Thyroid gland (tissue), 4 donors: ENCODE data around the gene NRN1. TPM values are rescaled to one million over a fixed set of nuclear protein-coding genes. Genes with fewer than 3 reads are reported as not detected.
A peak's percentile ranks its signal among the peaks of the same experiment; 100 is the strongest.

Source experiments
- DNase-seq, 2 donors: peaks; one replicate each; pipeline ENCODE4 v3.0.0-alpha.2; 2019
- H3K27ac ChIP-seq, 3 donors: fragments of 200-600 bp; sonication (generic); 1 replicate in 2 of 3; 2 replicates in 1 of 3; pipeline ENCODE4 v1.5.1; 2016 to 2019; ENCODE audit warnings: mild to moderate bottlenecking in 1 of 3, moderate library complexity in 1 of 3
- H3K27me3 ChIP-seq: fragments of 200-600 bp; sonication (generic); one replicate; pipeline ENCODE4 v1.5.1; 2019
- H3K36me3 ChIP-seq, 2 donors: fragments of 200-600 bp; sonication (generic); one replicate each; pipeline ENCODE4 v1.5.1; 2016 to 2019
- H3K4me1 ChIP-seq, 2 donors: fragments of 200-600 bp; sonication (generic); one replicate each; pipeline ENCODE4 v1.5.1; 2017 to 2019
- H3K4me3 ChIP-seq, 3 donors: fragments of 200-600 bp; sonication (generic); replicated peaks in 1 of 3; 1 replicate in 2 of 3; 2 replicates in 1 of 3; pipeline ENCODE4 v1.5.1; 2016; ENCODE audit warnings: mild to moderate bottlenecking in 1 of 3
- H3K9me3 ChIP-seq: fragments of 200-600 bp; sonication (generic); one replicate; pipeline ENCODE4 v1.5.1; 2017
- POLR2A ChIP-seq, 2 donors: fragments of 450-650 bp; IDR thresholded peaks; one replicate each; pipeline ENCODE4 v1.6.1; 2017; ENCODE audit warnings: antibody characterized with exemption in 2 of 2, mild to moderate bottlenecking in 2 of 2, moderate library complexity in 1 of 2
- WGBS, 2 donors: methylation state at CpG; one replicate each; pipeline ENCODE4 v1.1.5; 2017; 5-methylcytosine and 5-hydroxymethylcytosine counted together
- intact Hi-C: fragments of 100-400 bp; cut with DNase I; formaldehyde crosslinking; loops from one replicate; pipeline ENCODE4 v1.15.1; 2023
- total RNA-seq, 4 donors: library from RNA; depleted of rRNA; stranded (reverse); fragments of >200 nt; gene quantifications; one replicate each; pipeline ENCODE4 v1.2.3, GENCODE V29; 2016
- TF ChIP-seq, protein P1 (sequence below), 6 experiments: fragments of 200-600 bp in 3 of 6; fragments of 450-650 bp in 3 of 6; sonication (generic) in 3 of 6; IDR thresholded peaks; one replicate each; pipeline ENCODE4 v1.5.1; 2016 to 2019; ENCODE audit warnings: antibody characterized with exemption in 6 of 6, mild to moderate bottlenecking in 2 of 6, inconsistent platforms in 1 of 6, moderate library complexity in 1 of 6

The NRN1 gene
- total RNA-seq, 4 donors from 2014 or later = 1.1 to 10.3 (median 6.2) TPM

DNA sequence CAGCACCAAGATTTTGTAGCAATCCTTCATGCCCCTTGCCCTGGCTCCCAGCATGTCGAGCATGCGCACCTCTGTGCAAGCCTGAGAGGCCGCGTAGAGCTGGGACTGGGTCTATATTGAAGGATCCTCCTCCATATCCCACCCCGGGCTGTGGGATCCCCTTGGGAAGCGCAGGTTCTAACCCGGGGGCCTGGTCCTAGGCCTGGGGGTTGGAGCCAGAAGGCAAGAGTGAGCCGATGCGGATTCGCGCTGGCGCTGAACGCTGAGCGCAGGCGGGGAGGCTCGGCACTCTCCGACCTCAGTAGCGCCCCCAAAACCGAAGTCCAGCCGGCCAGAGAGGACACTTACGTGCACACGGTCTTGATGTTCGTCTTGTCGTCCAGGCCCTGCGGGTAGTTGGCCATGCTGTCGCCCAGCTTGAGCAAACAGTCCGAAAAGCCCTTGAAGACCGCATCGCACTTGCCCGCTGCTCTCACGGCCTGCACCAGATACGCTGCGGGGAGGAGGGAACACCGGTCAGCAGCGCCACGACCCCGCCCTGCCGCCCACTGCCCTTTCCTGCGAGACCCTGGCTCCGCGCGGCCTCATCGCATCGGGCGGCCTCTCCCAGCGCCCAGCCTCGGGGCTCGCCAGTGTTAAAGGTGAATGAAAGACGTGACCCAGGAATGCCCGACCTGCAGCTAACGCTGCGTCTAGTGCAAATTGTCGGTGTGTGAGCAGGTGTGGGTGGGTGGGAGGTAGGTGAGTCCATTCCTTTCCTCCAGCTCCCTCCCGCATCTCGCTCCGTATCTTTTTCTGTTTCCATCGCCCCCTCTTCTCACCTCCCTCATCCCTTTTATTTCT lies 4.5 kb downstream of the NRN1 start:
- H3K4me1 ChIP-seq = peaks cover 11 to 53% of the 10 kb centered on the region in 2 donors
- H3K4me3 ChIP-seq = no peak overlapping the region
- peaks cover 72% of the 10 kb centered on the region for H3K27me3 ChIP-seq
- TF ChIP-seq, protein P1, sequence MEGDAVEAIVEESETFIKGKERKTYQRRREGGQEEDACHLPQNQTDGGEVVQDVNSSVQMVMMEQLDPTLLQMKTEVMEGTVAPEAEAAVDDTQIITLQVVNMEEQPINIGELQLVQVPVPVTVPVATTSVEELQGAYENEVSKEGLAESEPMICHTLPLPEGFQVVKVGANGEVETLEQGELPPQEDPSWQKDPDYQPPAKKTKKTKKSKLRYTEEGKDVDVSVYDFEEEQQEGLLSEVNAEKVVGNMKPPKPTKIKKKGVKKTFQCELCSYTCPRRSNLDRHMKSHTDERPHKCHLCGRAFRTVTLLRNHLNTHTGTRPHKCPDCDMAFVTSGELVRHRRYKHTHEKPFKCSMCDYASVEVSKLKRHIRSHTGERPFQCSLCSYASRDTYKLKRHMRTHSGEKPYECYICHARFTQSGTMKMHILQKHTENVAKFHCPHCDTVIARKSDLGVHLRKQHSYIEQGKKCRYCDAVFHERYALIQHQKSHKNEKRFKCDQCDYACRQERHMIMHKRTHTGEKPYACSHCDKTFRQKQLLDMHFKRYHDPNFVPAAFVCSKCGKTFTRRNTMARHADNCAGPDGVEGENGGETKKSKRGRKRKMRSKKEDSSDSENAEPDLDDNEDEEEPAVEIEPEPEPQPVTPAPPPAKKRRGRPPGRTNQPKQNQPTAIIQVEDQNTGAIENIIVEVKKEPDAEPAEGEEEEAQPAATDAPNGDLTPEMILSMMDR (IDR thresholded peaks at IDR 0.05) = no peak
- no peak for TF ChIP-seq POLR2A (IDR thresholded peaks at IDR 0.05)
- WGBS, 2 donors = 33 to 41% methylated on average over 31 to 52 of the region's 57 CpGs
- H3K9me3 ChIP-seq = no peaks in the 10 kb centered on the region
- intact Hi-C loops = no loop called here
- no peak for DNase-seq
- no peak overlapping the region for H3K27ac ChIP-seq
- no peaks in the 10 kb centered on the region for H3K36me3 ChIP-seq

DNA sequence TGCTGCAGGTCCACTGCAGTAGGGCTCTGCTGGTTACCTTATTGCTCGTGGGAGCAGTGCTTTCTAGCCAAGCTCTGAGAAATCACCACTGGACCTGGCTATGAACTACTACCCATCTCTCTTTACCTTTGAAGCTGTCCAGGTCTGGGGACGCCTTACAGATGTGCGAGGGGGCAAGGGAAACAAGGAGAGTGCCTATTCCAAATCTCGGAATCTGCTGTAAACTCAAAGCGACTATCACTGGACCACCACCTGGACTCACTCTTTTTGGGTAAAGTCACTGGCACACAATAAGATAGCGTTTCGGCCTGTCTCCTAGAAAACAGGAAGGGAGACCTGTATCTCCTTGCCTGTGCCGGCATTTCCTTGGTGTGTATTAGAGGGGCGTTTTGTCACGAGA lies 5.3 kb downstream of the NRN1 start:
- intact Hi-C loops = no loop called here
- DNase-seq = no peak
- Histone ChIP-seq H3K9me3 (no peaks in the 10 kb centered on the region), H3K27me3 (peaks cover 71% of the 10 kb centered on the region), H3K27ac (no peak overlapping the region), H3K36me3 (no peaks in the 10 kb centered on the region), H3K4me3 (no peak overlapping the region), H3K4me1 (peaks cover 15 to 55% of the 10 kb centered on the region in 2 donors)
- WGBS, 2 donors = 45 to 58% methylated on average over 10 of the region's 10 CpGs
- TF ChIP-seq, protein P1 (IDR thresholded peaks at IDR 0.05) = no peak
- no peak for TF ChIP-seq POLR2A (IDR thresholded peaks at IDR 0.05)

DNA sequence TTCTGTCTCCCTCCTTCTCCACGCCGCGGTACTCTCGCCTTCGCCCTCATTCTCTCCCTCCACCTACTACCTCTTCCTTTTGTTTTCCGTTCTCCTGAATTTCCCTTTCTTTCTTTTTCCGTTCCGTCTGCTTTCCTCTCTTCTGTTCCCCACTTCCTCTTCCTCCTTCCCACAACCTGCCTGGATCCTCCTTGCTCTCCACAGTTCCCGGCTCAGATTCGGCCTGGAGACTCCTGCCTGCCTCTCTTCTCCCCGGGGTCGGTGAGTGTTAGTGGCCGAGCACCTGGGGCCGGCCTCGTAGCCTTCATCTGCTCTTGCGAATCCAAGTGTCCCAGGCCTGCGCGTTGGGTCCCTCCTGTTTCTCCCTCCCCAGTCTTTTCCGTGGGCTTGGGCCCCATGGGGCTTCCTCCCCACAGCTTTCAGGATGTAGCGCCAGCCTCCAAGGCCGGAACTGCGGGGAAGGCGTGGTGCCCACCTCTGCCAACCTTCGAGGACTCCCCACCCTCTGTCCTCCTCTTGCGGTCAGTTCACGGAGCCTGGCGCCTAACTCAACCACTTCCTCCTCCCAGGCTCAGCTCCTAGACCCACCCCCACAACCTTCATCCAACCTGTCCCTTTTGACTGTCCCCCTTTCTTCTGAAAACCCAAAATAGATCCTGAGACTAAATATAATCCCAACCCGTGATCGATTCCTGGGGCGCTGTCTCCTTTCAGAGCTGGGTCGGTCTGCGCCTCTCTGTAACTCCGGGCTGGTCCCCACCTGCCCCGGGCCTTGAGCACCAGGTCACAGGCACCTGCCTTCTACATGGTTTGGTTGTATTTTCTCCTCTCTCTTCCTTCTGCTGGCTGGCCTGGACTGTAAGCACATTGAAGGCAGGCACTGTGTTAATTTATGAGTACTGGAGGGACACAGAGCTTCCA lies 6.8 kb downstream of the NRN1 start:
- no peak for DNase-seq
- 20 to 23% methylated on average over 34 of the region's 34 CpGs for WGBS, 2 donors
- Histone ChIP-seq H3K9me3 (no peaks in the 10 kb centered on the region), H3K27me3 (peaks cover 73% of the 10 kb centered on the region), H3K36me3 (no peaks in the 10 kb centered on the region), H3K4me1 (peaks cover 23 to 56% of the 10 kb centered on the region in 2 donors), H3K4me3 (peak overlapping the region in 1 of 3 donors; percentile 6), H3K27ac (no peak overlapping the region)
- TF ChIP-seq, protein P1 (IDR thresholded peaks at IDR 0.05) = no peak
- no peak for TF ChIP-seq POLR2A (IDR thresholded peaks at IDR 0.05)
- intact Hi-C loops = no loop called here

DNA sequence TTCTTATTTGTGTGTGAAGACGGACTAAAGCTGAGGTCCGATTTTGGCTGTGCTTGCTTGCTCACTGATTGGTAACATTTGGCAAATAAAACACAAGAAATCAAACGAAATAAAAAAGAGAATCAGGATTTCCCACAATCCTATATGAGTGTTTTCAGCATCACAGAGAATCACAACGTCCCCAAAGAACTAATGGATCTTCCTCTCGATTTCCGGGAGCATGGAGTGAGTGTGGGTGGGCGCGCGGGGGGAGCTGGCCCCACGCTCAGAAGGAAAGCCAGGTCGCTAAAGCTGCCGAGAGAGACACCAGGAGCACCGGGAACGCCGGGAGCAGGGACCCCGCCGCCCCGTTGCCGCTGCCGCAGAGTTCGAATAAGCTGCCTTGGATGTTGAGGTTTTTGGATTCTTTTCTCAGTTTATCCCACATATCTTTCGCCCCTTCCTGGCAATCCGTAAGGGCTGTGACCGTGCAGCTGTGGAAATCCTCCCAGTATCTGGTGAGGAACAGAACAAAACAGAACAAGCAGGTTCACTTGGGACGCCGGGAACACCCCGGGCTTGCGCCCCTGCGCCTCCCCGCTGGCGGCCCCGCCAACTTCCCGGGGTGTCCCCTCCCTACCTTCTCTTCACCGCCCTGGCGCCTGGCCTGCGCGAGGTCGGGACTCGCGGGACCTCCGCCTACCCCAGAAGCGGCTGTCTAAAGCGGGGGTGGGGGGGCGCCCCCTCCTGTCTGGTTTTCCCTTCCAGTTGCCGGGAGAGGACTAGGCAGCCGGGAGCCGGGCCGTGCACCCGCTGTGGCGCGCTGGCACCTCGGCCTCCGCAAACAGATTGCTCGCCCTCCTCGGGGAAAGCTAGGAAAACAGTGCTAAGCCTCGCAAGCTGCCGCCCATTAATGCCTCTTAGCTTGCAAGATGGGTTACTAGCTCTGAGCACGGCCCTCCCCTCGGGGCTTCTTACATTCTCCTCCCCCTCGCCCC lies 7.7 kb downstream of the NRN1 start:
- intact Hi-C loops = no loop called here
- TF ChIP-seq POLR2A (IDR thresholded peaks at IDR 0.05) = no peak
- TF ChIP-seq, protein P1 (IDR thresholded peaks at IDR 0.05) = no peak
- H3K4me1 ChIP-seq = peaks cover 23 to 56% of the 10 kb centered on the region in 2 donors
- H3K27me3 ChIP-seq = peaks cover 74% of the 10 kb centered on the region
- peak in 1 of 2 donors; percentile 10 for DNase-seq
- H3K36me3 ChIP-seq = no peaks in the 10 kb centered on the region
- 8 to 12% methylated on average over 42 to 51 of the region's 60 CpGs for WGBS, 2 donors
- no peak overlapping the region for H3K27ac ChIP-seq
- peak overlapping the region in 1 of 3 donors; percentile 6 for H3K4me3 ChIP-seq
- H3K9me3 ChIP-seq = no peaks in the 10 kb centered on the region
